WTC11 (cell line): ENCODE results near the gene DMD. TPM values are rescaled to one million over a fixed set of nuclear protein-coding genes. Genes with fewer than 3 reads are reported as not detected.

Experiments used
- ATAC-seq: fragments of 200-7000 bp; cut with Tn5 transposase; 2 replicates; pipeline ENCODE4 v1.10.0; 2021; ENCODE audit warnings: mild to moderate bottlenecking, moderate library complexity
- CTCF ChIA-PET: fragments of 300-600 bp; sonication (Branson Sonifier 250); formaldehyde crosslinking; loops from one replicate; lab custom pipeline; 2021; ENCODE audit warnings: antibody characterized with exemption; lab: Charles Lee
- POLR2A ChIA-PET: fragments of 350-600 bp; sonication (Branson Sonifier 250); formaldehyde crosslinking; loops from one replicate; lab custom pipeline; 2021; ENCODE audit warnings: antibody characterized with exemption; lab: Charles Lee
- DNase-seq: peaks from one replicate; pipeline ENCODE4 v3.0.0; 2021; ENCODE audit warnings: low spot score
- H3K27ac Mint-ChIP-seq: 2 replicates; pipeline ENCODE4 v1.8.0; 2021; ENCODE audit warnings: mixed read lengths
- H3K27me3 Mint-ChIP-seq: 2 replicates; pipeline ENCODE4 v1.8.0; 2021; ENCODE audit warnings: low read depth, mild to moderate bottlenecking, moderate library complexity, mixed read lengths
- H3K36me3 Mint-ChIP-seq: 2 replicates; pipeline ENCODE4 v1.8.0; 2021; ENCODE audit warnings: mixed read lengths
- H3K4me1 Mint-ChIP-seq: 2 replicates; pipeline ENCODE4 v1.8.0; 2022; ENCODE audit warnings: mixed read lengths
- H3K4me3 Mint-ChIP-seq: 2 replicates; pipeline ENCODE4 v1.8.0; 2021; ENCODE audit warnings: mild to moderate bottlenecking, moderate library complexity, mixed read lengths
- H3K9me3 Mint-ChIP-seq: 2 replicates; pipeline ENCODE4 v1.8.0; 2021; ENCODE audit warnings: mixed read lengths
- ATF6 ChIP-seq: sonication (generic); formaldehyde crosslinking; IDR thresholded peaks from 2 replicates; pipeline ENCODE4 v1.8.1; 2023; ENCODE audit warnings: mild to moderate bottlenecking, missing genetic modification reagents
- CREB1 ChIP-seq: sonication (generic); formaldehyde crosslinking; IDR thresholded peaks from 2 replicates; pipeline ENCODE4 v1.8.0; 2023; ENCODE audit warnings: mild to moderate bottlenecking, missing genetic modification reagents
- EMX1 ChIP-seq: fragments of 250-450 bp; sonication (Bioruptor Pico); IDR thresholded peaks from 2 replicates; pipeline ENCODE4 v1.8.0; 2021; ENCODE audit warnings: mild to moderate bottlenecking
- ERG ChIP-seq: fragments of 250-450 bp; sonication (Bioruptor Pico); IDR thresholded peaks from 2 replicates; pipeline ENCODE4 v1.8.0; 2021; ENCODE audit warnings: mild to moderate bottlenecking
- FOXJ3 ChIP-seq: sonication (generic); formaldehyde crosslinking; IDR thresholded peaks from 2 replicates; pipeline ENCODE4 v1.9.0; 2021; ENCODE audit warnings: missing genetic modification reagents, mild to moderate bottlenecking, borderline replicate concordance
- FOXP1 ChIP-seq: sonication (generic); formaldehyde crosslinking; IDR thresholded peaks from 2 replicates; pipeline ENCODE4 v1.8.0; 2022; ENCODE audit warnings: missing genetic modification reagents, mild to moderate bottlenecking, moderate library complexity, borderline replicate concordance
- GRHL2 ChIP-seq: fragments of 250-450 bp; sonication (Bioruptor Pico); IDR thresholded peaks from 2 replicates; pipeline ENCODE4 v1.8.0; 2022; ENCODE audit warnings: mild to moderate bottlenecking, moderate library complexity; ENCODE audit not compliant: insufficient replicate concordance, severe bottlenecking
- GTF2I ChIP-seq: fragments of 250-450 bp; sonication (Bioruptor Pico); conservative IDR thresholded peaks from 2 replicates; pipeline ENCODE4 v1.4.0; 2021; ENCODE audit warnings: mild to moderate bottlenecking
- IRF2 ChIP-seq: sonication (generic); formaldehyde crosslinking; IDR thresholded peaks from 2 replicates; pipeline ENCODE4 v1.8.0; 2022; ENCODE audit warnings: low read depth, missing genetic modification reagents, borderline replicate concordance
- NR2C2 ChIP-seq: sonication (generic); formaldehyde crosslinking; IDR thresholded peaks from 2 replicates; pipeline ENCODE4 v1.8.0; 2022; ENCODE audit warnings: mild to moderate bottlenecking, missing genetic modification reagents
- NR3C1 ChIP-seq: sonication (generic); formaldehyde crosslinking; conservative IDR thresholded peaks from 2 replicates; pipeline ENCODE4 v1.8.1; 2023; ENCODE audit warnings: low read depth, mild to moderate bottlenecking, missing genetic modification reagents
- PRDM15 ChIP-seq: sonication (generic); formaldehyde crosslinking; IDR thresholded peaks from 2 replicates; pipeline ENCODE4 v1.8.0; 2022; ENCODE audit warnings: missing genetic modification reagents
- SOX15 ChIP-seq: fragments of 250-450 bp; sonication (Bioruptor Pico); IDR thresholded peaks from 2 replicates; pipeline ENCODE4 v1.9.0; 2021; ENCODE audit warnings: mild to moderate bottlenecking
- SP1 ChIP-seq: sonication (generic); formaldehyde crosslinking; conservative IDR thresholded peaks from 2 replicates; pipeline ENCODE4 v1.8.1; 2022; ENCODE audit warnings: missing genetic modification reagents
- USF2 ChIP-seq: sonication (generic); formaldehyde crosslinking; IDR thresholded peaks from 2 replicates; pipeline ENCODE4 v1.8.1; 2023; ENCODE audit warnings: mild to moderate bottlenecking, missing genetic modification reagents, moderate library complexity
- ZBTB21 ChIP-seq: sonication (generic); formaldehyde crosslinking; IDR thresholded peaks from 2 replicates; pipeline ENCODE4 v1.8.1; 2023; ENCODE audit warnings: mild to moderate bottlenecking, missing genetic modification reagents, borderline replicate concordance
- ZNF121 ChIP-seq: sonication (generic); formaldehyde crosslinking; IDR thresholded peaks from 2 replicates; pipeline ENCODE4 v1.8.0; 2023; ENCODE audit warnings: missing genetic modification reagents
- total RNA-seq: library from RNA; stranded (reverse); gene quantifications from 3 replicates; pipeline ENCODE4 v1.2.3, GENCODE V29; 2021
- TF ChIP-seq, protein P1 (sequence below): sonication (generic); formaldehyde crosslinking; IDR thresholded peaks from 2 replicates; pipeline ENCODE4 v1.8.1; 2023; ENCODE audit warnings: mild to moderate bottlenecking, missing genetic modification reagents, borderline replicate concordance
- TF ChIP-seq, protein P2 (sequence below): sonication (generic); formaldehyde crosslinking; IDR thresholded peaks from 2 replicates; pipeline ENCODE4 v1.8.1; 2023; ENCODE audit warnings: mild to moderate bottlenecking, missing genetic modification reagents, moderate library complexity

DMD gene
- total RNA-seq, 1 experiment from 2014 or later = 9.1 TPM

DNA sequence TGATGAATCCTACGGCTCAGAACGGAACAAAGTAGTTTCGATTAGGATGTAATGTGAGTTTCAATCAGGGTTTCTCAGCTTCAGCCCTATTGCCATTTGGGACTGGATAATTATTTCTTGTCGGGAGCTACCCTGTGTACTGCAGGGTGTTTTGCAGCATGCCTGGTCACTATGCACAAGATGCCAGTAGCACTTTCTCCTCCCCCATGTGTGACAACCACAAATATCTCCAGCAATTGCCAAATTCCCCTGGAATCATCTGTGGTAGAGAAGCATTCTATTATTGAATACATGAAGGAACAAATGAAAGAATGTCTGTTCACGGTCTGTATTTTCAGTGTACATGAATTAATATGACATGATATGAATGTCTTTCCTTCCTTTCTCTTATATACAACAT lies 1356.6 kb downstream of the DMD start:
- Mint-ChIP-seq H3K27ac (no peak overlapping the region), H3K9me3 (peaks cover 7% of the 10 kb centered on the region), H3K4me3 (no peak overlapping the region), H3K4me1 (no peaks in the 10 kb centered on the region), H3K36me3 (no peaks in the 10 kb centered on the region), H3K27me3 (no peaks in the 10 kb centered on the region)
- POLR2A ChIA-PET = no interaction called here
- ATAC-seq = no peak
- CTCF ChIA-PET = no interaction called here
- TF ChIP-seq USF2 (CRISPR knock-in tag) (no peak), ERG (CRISPR knock-in tag) (no peak), ATF6 (CRISPR knock-in tag) (no peak), NR2C2 (CRISPR knock-in tag) (no peak), IRF2 (CRISPR knock-in tag) (no peak), EMX1 (no peak), SOX15 (CRISPR knock-in tag) (no peak), NR3C1 (CRISPR knock-in tag) (no peak), CREB1 (CRISPR knock-in tag) (no peak), FOXP1 (CRISPR knock-in tag) (no peak), GRHL2 (no peak), ZNF121 (no peak)
- TF ChIP-seq, protein P1, sequence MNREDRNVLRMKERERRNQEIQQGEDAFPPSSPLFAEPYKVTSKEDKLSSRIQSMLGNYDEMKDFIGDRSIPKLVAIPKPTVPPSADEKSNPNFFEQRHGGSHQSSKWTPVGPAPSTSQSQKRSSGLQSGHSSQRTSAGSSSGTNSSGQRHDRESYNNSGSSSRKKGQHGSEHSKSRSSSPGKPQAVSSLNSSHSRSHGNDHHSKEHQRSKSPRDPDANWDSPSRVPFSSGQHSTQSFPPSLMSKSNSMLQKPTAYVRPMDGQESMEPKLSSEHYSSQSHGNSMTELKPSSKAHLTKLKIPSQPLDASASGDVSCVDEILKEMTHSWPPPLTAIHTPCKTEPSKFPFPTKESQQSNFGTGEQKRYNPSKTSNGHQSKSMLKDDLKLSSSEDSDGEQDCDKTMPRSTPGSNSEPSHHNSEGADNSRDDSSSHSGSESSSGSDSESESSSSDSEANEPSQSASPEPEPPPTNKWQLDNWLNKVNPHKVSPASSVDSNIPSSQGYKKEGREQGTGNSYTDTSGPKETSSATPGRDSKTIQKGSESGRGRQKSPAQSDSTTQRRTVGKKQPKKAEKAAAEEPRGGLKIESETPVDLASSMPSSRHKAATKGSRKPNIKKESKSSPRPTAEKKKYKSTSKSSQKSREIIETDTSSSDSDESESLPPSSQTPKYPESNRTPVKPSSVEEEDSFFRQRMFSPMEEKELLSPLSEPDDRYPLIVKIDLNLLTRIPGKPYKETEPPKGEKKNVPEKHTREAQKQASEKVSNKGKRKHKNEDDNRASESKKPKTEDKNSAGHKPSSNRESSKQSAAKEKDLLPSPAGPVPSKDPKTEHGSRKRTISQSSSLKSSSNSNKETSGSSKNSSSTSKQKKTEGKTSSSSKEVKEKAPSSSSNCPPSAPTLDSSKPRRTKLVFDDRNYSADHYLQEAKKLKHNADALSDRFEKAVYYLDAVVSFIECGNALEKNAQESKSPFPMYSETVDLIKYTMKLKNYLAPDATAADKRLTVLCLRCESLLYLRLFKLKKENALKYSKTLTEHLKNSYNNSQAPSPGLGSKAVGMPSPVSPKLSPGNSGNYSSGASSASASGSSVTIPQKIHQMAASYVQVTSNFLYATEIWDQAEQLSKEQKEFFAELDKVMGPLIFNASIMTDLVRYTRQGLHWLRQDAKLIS (CRISPR knock-in tag) = no peak
- TF ChIP-seq, protein P2, sequence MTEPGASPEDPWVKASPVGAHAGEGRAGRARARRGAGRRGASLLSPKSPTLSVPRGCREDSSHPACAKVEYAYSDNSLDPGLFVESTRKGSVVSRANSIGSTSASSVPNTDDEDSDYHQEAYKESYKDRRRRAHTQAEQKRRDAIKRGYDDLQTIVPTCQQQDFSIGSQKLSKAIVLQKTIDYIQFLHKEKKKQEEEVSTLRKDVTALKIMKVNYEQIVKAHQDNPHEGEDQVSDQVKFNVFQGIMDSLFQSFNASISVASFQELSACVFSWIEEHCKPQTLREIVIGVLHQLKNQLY (CRISPR knock-in tag) = no peak
- no peak for DNase-seq

- peaks cover 7% of the 10 kb centered on the region for H3K9me3 Mint-ChIP-seq
- H3K27ac Mint-ChIP-seq = no peak overlapping the region
- H3K4me1 Mint-ChIP-seq = no peaks in the 10 kb centered on the region
- CTCF ChIA-PET = no interaction called here
- H3K36me3 Mint-ChIP-seq = no peaks in the 10 kb centered on the region; the same call in 1 of the 2 replicates
- POLR2A ChIA-PET = no interaction called here
- no peak for DNase-seq
- no peak for ATAC-seq
- H3K4me3 Mint-ChIP-seq = no peak overlapping the region
- TF ChIP-seq PRDM15 (no peak), SP1 (CRISPR knock-in tag) (no peak), GTF2I (CRISPR knock-in tag) (no peak), FOXJ3 (CRISPR knock-in tag) (no peak), ZBTB21 (no peak)
- TF ChIP-seq, protein P2 (CRISPR knock-in tag) = no peak
- H3K27me3 Mint-ChIP-seq = no peaks in the 10 kb centered on the region
These were observed 1359.6 kb downstream of the DMD start for GRCh38 chrX:31851761-31852160.
